NB4 (cell line): Measurements from ENCODE around the gene SPAG4.

Experiments
- DNase-seq: peaks from one replicate; pipeline ENCODE4 v3.0.0; 2010; ENCODE audit warnings: low read depth
- H3K4me3 ChIP-seq: one replicate; pipeline ENCODE4 v1.5.1; 2011; ENCODE audit warnings: mild to moderate bottlenecking, low read depth, low read length, moderate library complexity
- CTCF ChIP-seq: IDR thresholded peaks from one replicate; pipeline ENCODE4 v1.5.1; 2012; ENCODE audit warnings: low read depth, low read length
- MAX ChIP-seq: IDR thresholded peaks from 2 replicates; pipeline ENCODE4 v1.6.1; 2011; ENCODE audit warnings: low read depth, low read length
- MYC ChIP-seq: IDR thresholded peaks from 2 replicates; pipeline ENCODE4 v1.6.1; 2011; ENCODE audit warnings: low read depth, low read length
- POLR2A ChIP-seq: IDR thresholded peaks from 2 replicates; pipeline ENCODE4 v1.6.1; 2011; ENCODE audit warnings: mild to moderate bottlenecking; ENCODE audit not compliant: insufficient read length; ENCODE audit errors: extremely low read depth

The SPAG4 gene

GRCh38 chr20:35576816-35577215 is 38.8 kb upstream of the SPAG4 start:
- no peak for TF ChIP-seq MAX
- no peak for TF ChIP-seq CTCF
- no peak for TF ChIP-seq POLR2A
- no peak for TF ChIP-seq MYC
- H3K4me3 ChIP-seq = no peak overlapping the region
- no peak for DNase-seq

GRCh38 chr20:35578469-35578868 is 37.2 kb upstream of the SPAG4 start:
- no peak overlapping the region for H3K4me3 ChIP-seq
- TF ChIP-seq POLR2A (no peak), MYC (no peak), CTCF (no peak), MAX (no peak)
- no peak for DNase-seq

GRCh38 chr20:35579196-35579595 is 36.4 kb upstream of the SPAG4 start:
- TF ChIP-seq CTCF = no peak
- no peak for TF ChIP-seq MAX
- no peak for TF ChIP-seq MYC
- no peak for TF ChIP-seq POLR2A
- no peak for DNase-seq
- H3K4me3 ChIP-seq = no peak overlapping the region

GRCh38 chr20:35582131-35582530 is 33.5 kb upstream of the SPAG4 start:
- no peak for TF ChIP-seq MAX
- no peak for TF ChIP-seq POLR2A
- no peak for TF ChIP-seq MYC
- TF ChIP-seq CTCF = no peak
- H3K4me3 ChIP-seq = no peak overlapping the region
- DNase-seq = no peak

- no peak for DNase-seq
These were observed 32.8 kb upstream of the SPAG4 start for GRCh38 chr20:35582741-35583404.

More at GRCh38 chr20:35582741-35583404, 32.8 kb upstream of the SPAG4 start:
- H3K4me3 ChIP-seq = no peak overlapping the region
- no peak for TF ChIP-seq MAX
- TF ChIP-seq MYC = no peak
- TF ChIP-seq CTCF = no peak
- no peak for TF ChIP-seq POLR2A
